ENCODE results near the gene SNED1.

The SNED1 gene

GRCh38 chr2:241029599-241030332, 31.3 kb downstream of the SNED1 start:
- DNase-seq (ENCODE audit: low read depth in 2 of 2), result no peak

- no peak for DNase-seq (ENCODE audit: low read depth in 2 of 2)
Observed at GRCh38 chr2:241030333-241030680, 31.9 kb downstream of the SNED1 start.

- DNase-seq (ENCODE audit: low read depth in 2 of 2), result no peak
Observed at GRCh38 chr2:241030883-241031282, 32.5 kb downstream of the SNED1 start.

GRCh38 chr2:241031436-241032165, 33.2 kb downstream of the SNED1 start:
- DNase-seq (ENCODE audit: low read depth in 2 of 2), result no peak

GRCh38 chr2:241033336-241033987, 35.0 kb downstream of the SNED1 start:
- no peak for DNase-seq (ENCODE audit: low read depth in 2 of 2)

- DNase-seq (ENCODE audit: low read depth in 2 of 2), result no peak
Observed at GRCh38 chr2:241033994-241034393, 35.6 kb downstream of the SNED1 start.

GRCh38 chr2:241034490-241035141, 36.2 kb downstream of the SNED1 start:
- DNase-seq (ENCODE audit: low read depth in 2 of 2), result no peak

GRCh38 chr2:241035142-241035817, 36.9 kb downstream of the SNED1 start:
- DNase-seq (ENCODE audit: low read depth in 2 of 2), result no peak

- no peak for DNase-seq (ENCODE audit: low read depth in 2 of 2)
Observed at GRCh38 chr2:241035818-241036396, 37.5 kb downstream of the SNED1 start.

- DNase-seq (ENCODE audit: low read depth in 2 of 2), result peak; percentile 34 to 52
Observed at GRCh38 chr2:241036397-241036963, 38.1 kb downstream of the SNED1 start.

- peak in 1 of 2 donors; percentile 13 for DNase-seq (ENCODE audit: low read depth in 2 of 2)
Observed at GRCh38 chr2:241036964-241037421, 38.6 kb downstream of the SNED1 start.

- no peak for DNase-seq (ENCODE audit: low read depth in 2 of 2)
Observed at GRCh38 chr2:241037498-241037897, 39.1 kb downstream of the SNED1 start.

GRCh38 chr2:241038374-241039180, 40.2 kb downstream of the SNED1 start:
- DNase-seq (ENCODE audit: low read depth in 2 of 2), result no peak

- DNase-seq (ENCODE audit: low read depth in 2 of 2), result no peak
Observed at GRCh38 chr2:241039416-241039815, 41.0 kb downstream of the SNED1 start.

- DNase-seq (ENCODE audit: low read depth in 2 of 2), result no peak
Observed at GRCh38 chr2:241040081-241040803, 41.8 kb downstream of the SNED1 start.

- no peak for DNase-seq (ENCODE audit: low read depth in 2 of 2)
Observed at GRCh38 chr2:241041589-241042158, 43.3 kb downstream of the SNED1 start.

GRCh38 chr2:241043581-241043980, 45.2 kb downstream of the SNED1 start:
- no peak for DNase-seq (ENCODE audit: low read depth in 2 of 2)

- no peak for DNase-seq (ENCODE audit: low read depth in 2 of 2)
Observed at GRCh38 chr2:241047253-241048010, 49.0 kb downstream of the SNED1 start.
